HG02981 (cell line): ENCODE results near the gene REPS1.
"Not testable (repeated sequence)": the region's sequence is repeated elsewhere in the genome, so short reads cannot be mapped to it uniquely, and the experiment has no call there.

ENCODE experiments used
- ATAC-seq: cut with Tn5 transposase; IDR thresholded peaks from one replicate; pipeline ENCODE4 v1.9.1; 2021; ENCODE audit warnings: mild to moderate bottlenecking, moderate library complexity; ENCODE audit not compliant: unreplicated experiment

REPS1 gene

GRCh38 chr6:139007428-139007827 is 19.4 kb upstream of the REPS1 start:
- no peak for ATAC-seq

- ATAC-seq: no peak
Measured at GRCh38 chr6:139006477-139006876, 18.4 kb upstream of the REPS1 start.

GRCh38 chr6:139003751-139004150 is 15.7 kb upstream of the REPS1 start:
- no peak for ATAC-seq

GRCh38 chr6:138999949-139000725 is 12.1 kb upstream of the REPS1 start:
- no peak for ATAC-seq

GRCh38 chr6:138997136-138997535 is 9.1 kb upstream of the REPS1 start:
- no peak for ATAC-seq

GRCh38 chr6:138996524-138996923 is 8.5 kb upstream of the REPS1 start:
- ATAC-seq: no peak

GRCh38 chr6:138993410-138993809 is 5.4 kb upstream of the REPS1 start:
- ATAC-seq: not testable (repeated sequence)

GRCh38 chr6:138992965-138993364 is 4.9 kb upstream of the REPS1 start:
- not testable (repeated sequence) for ATAC-seq

- no peak for ATAC-seq
Measured at GRCh38 chr6:138991206-138991605, 3.2 kb upstream of the REPS1 start.

GRCh38 chr6:138989098-138989983 is 1.3 kb upstream of the REPS1 start:
- no peak for ATAC-seq

GRCh38 chr6:138988469-138988834 is 399 bp upstream of the REPS1 start:
- ATAC-seq: peak; percentile 16

- no peak for ATAC-seq
Measured at GRCh38 chr6:138987080-138987642, 892 bp downstream of the REPS1 start.

GRCh38 chr6:138986578-138986977 is 1.5 kb downstream of the REPS1 start:
- ATAC-seq: no peak

GRCh38 chr6:138981416-138981815 is 6.6 kb downstream of the REPS1 start:
- ATAC-seq: no peak

GRCh38 chr6:138979813-138980668 is 8.0 kb downstream of the REPS1 start:
- no peak for ATAC-seq

GRCh38 chr6:138979365-138979764 is 8.7 kb downstream of the REPS1 start:
- no peak for ATAC-seq

- ATAC-seq: no peak
Measured at GRCh38 chr6:138978229-138978628, 9.8 kb downstream of the REPS1 start.

GRCh38 chr6:138977646-138978167 is 10.3 kb downstream of the REPS1 start:
- ATAC-seq: no peak

GRCh38 chr6:138977242-138977641 is 10.8 kb downstream of the REPS1 start:
- no peak for ATAC-seq

- ATAC-seq: no peak
Measured at GRCh38 chr6:138975815-138976214, 12.2 kb downstream of the REPS1 start.
